ENCODE measurements around the gene CTPS2.

CTPS2 gene

GRCh38 chrX:16665089-16665488, 47.4 kb downstream of the CTPS2 start:
- H3K27me3 ChIP-seq (ENCODE audit: control insufficient read depth, insufficient read depth, low read length), result no peaks in the 10 kb centered on the region
- H3K27ac ChIP-seq (ENCODE audit: low read depth, low read length), result no peak overlapping the region
- H3K4me3 ChIP-seq (ENCODE audit: low read length), result no peak overlapping the region
- no peaks in the 10 kb centered on the region for H3K36me3 ChIP-seq (ENCODE audit: control insufficient read depth, insufficient read depth, low read length)
- H3K4me1 ChIP-seq (ENCODE audit: control insufficient read depth, insufficient read depth, low read length), result no peaks in the 10 kb centered on the region
- no peak overlapping the region for H3K9ac ChIP-seq (ENCODE audit: low read length)

- Histone ChIP-seq H3K36me3 (ENCODE audit: control insufficient read depth, insufficient read depth, low read length) (no peaks in the 10 kb centered on the region), H3K4me1 (ENCODE audit: control insufficient read depth, insufficient read depth, low read length) (no peaks in the 10 kb centered on the region), H3K27me3 (ENCODE audit: control insufficient read depth, insufficient read depth, low read length) (no peaks in the 10 kb centered on the region), H3K27ac (ENCODE audit: low read depth, low read length) (no peak overlapping the region), H3K4me3 (ENCODE audit: low read length) (no peak overlapping the region), H3K9ac (ENCODE audit: low read length) (no peak overlapping the region)
Measured at GRCh38 chrX:16664626-16665025, 47.8 kb downstream of the CTPS2 start.

GRCh38 chrX:16664074-16664473, 48.4 kb downstream of the CTPS2 start:
- H3K4me3 ChIP-seq (ENCODE audit: low read length), result no peak overlapping the region
- H3K27ac ChIP-seq (ENCODE audit: low read depth, low read length), result no peak overlapping the region
- H3K27me3 ChIP-seq (ENCODE audit: control insufficient read depth, insufficient read depth, low read length), result no peaks in the 10 kb centered on the region
- H3K9ac ChIP-seq (ENCODE audit: low read length), result no peak overlapping the region
- no peaks in the 10 kb centered on the region for H3K4me1 ChIP-seq (ENCODE audit: control insufficient read depth, insufficient read depth, low read length)
- no peaks in the 10 kb centered on the region for H3K36me3 ChIP-seq (ENCODE audit: control insufficient read depth, insufficient read depth, low read length)

- H3K4me1 ChIP-seq (ENCODE audit: control insufficient read depth, insufficient read depth, low read length), result no peaks in the 10 kb centered on the region
- no peaks in the 10 kb centered on the region for H3K27me3 ChIP-seq (ENCODE audit: control insufficient read depth, insufficient read depth, low read length)
- no peaks in the 10 kb centered on the region for H3K36me3 ChIP-seq (ENCODE audit: control insufficient read depth, insufficient read depth, low read length)
- no peak overlapping the region for H3K9ac ChIP-seq (ENCODE audit: low read length)
- H3K27ac ChIP-seq (ENCODE audit: low read depth, low read length), result no peak overlapping the region
- H3K4me3 ChIP-seq (ENCODE audit: low read length), result no peak overlapping the region
Measured at GRCh38 chrX:16662402-16662801, 50.1 kb downstream of the CTPS2 start.

- Histone ChIP-seq H3K4me3 (ENCODE audit: low read length) (no peak overlapping the region), H3K9ac (ENCODE audit: low read length) (no peak overlapping the region), H3K36me3 (ENCODE audit: control insufficient read depth, insufficient read depth, low read length) (no peaks in the 10 kb centered on the region), H3K27me3 (ENCODE audit: control insufficient read depth, insufficient read depth, low read length) (no peaks in the 10 kb centered on the region), H3K27ac (ENCODE audit: low read depth, low read length) (no peak overlapping the region), H3K4me1 (ENCODE audit: control insufficient read depth, insufficient read depth, low read length) (no peaks in the 10 kb centered on the region)
Measured at GRCh38 chrX:16661495-16661894, 51.0 kb downstream of the CTPS2 start.

DNA sequence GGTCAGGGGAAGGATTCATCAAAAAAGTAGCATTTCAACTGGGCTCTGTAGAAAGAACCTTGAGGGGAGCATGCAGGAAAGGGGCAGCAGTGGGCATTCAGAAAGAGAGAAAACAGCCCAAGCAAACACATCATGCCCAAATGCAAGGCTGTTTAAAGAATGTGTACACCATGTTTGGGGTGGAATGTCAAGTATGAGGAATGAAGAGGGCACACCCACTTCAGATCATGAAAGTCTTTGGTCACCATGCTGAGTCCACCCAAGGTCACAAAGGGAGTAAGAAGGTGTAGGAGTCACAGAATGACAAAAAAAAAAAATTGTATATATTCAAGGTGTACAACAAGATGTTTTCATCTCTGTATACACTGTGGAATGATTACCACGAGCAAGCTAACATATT, 53.1 kb downstream of the CTPS2 start:
- no peak overlapping the region for H3K27ac ChIP-seq (ENCODE audit: low read depth, low read length)
- H3K27me3 ChIP-seq (ENCODE audit: control insufficient read depth, insufficient read depth, low read length), result no peaks in the 10 kb centered on the region
- H3K36me3 ChIP-seq (ENCODE audit: control insufficient read depth, insufficient read depth, low read length), result no peaks in the 10 kb centered on the region
- no peaks in the 10 kb centered on the region for H3K4me1 ChIP-seq (ENCODE audit: control insufficient read depth, insufficient read depth, low read length)
- H3K4me3 ChIP-seq (ENCODE audit: low read length), result no peak overlapping the region
- H3K9ac ChIP-seq (ENCODE audit: low read length), result no peak overlapping the region

GRCh38 chrX:16658284-16658683, 54.2 kb downstream of the CTPS2 start:
- no peak overlapping the region for H3K9ac ChIP-seq (ENCODE audit: low read length)
- no peak overlapping the region for H3K27ac ChIP-seq (ENCODE audit: low read depth, low read length)
- no peaks in the 10 kb centered on the region for H3K27me3 ChIP-seq (ENCODE audit: control insufficient read depth, insufficient read depth, low read length)
- H3K36me3 ChIP-seq (ENCODE audit: control insufficient read depth, insufficient read depth, low read length), result no peaks in the 10 kb centered on the region
- H3K4me3 ChIP-seq (ENCODE audit: low read length), result no peak overlapping the region
- H3K4me1 ChIP-seq (ENCODE audit: control insufficient read depth, insufficient read depth, low read length), result no peaks in the 10 kb centered on the region

GRCh38 chrX:16654093-16654492, 58.4 kb downstream of the CTPS2 start:
- Histone ChIP-seq H3K27me3 (ENCODE audit: control insufficient read depth, insufficient read depth, low read length) (no peaks in the 10 kb centered on the region), H3K9ac (ENCODE audit: low read length) (no peak overlapping the region), H3K27ac (ENCODE audit: low read depth, low read length) (no peak overlapping the region), H3K36me3 (ENCODE audit: control insufficient read depth, insufficient read depth, low read length) (no peaks in the 10 kb centered on the region), H3K4me1 (ENCODE audit: control insufficient read depth, insufficient read depth, low read length) (no peaks in the 10 kb centered on the region), H3K4me3 (ENCODE audit: low read length) (no peak overlapping the region)

- Histone ChIP-seq H3K9ac (ENCODE audit: low read length) (no peak overlapping the region), H3K4me3 (ENCODE audit: low read length) (no peak overlapping the region), H3K4me1 (ENCODE audit: control insufficient read depth, insufficient read depth, low read length) (no peaks in the 10 kb centered on the region), H3K36me3 (ENCODE audit: control insufficient read depth, insufficient read depth, low read length) (no peaks in the 10 kb centered on the region), H3K27me3 (ENCODE audit: control insufficient read depth, insufficient read depth, low read length) (no peaks in the 10 kb centered on the region), H3K27ac (ENCODE audit: low read depth, low read length) (no peak overlapping the region)
Measured at GRCh38 chrX:16653424-16653823, 59.0 kb downstream of the CTPS2 start.

GRCh38 chrX:16651391-16652024, 61.0 kb downstream of the CTPS2 start:
- Histone ChIP-seq H3K4me3 (ENCODE audit: low read length) (no peak overlapping the region), H3K4me1 (ENCODE audit: control insufficient read depth, insufficient read depth, low read length) (no peaks in the 10 kb centered on the region), H3K27ac (ENCODE audit: low read depth, low read length) (no peak overlapping the region), H3K27me3 (ENCODE audit: control insufficient read depth, insufficient read depth, low read length) (no peaks in the 10 kb centered on the region), H3K36me3 (ENCODE audit: control insufficient read depth, insufficient read depth, low read length) (no peaks in the 10 kb centered on the region), H3K9ac (ENCODE audit: low read length) (no peak overlapping the region)

DNA sequence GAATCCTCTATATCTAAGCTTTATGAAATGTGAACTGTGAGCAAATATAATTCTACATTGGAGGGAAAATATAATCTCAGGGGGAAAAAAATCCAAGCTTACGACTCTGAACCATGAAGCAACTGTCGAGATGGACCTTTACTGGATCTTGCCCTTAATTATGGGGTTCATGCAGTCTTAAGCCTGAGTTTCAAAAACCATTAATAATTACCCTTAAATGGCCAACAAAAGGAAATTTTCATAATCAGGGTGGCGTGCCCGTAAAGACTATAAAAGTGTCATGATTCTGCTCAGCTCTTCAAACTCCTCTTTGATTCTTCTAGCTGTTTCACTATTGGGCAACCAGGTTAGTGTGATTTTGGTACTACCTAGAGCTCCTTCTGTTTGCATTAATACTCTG, 62.6 kb downstream of the CTPS2 start, which contains the start of gene S100G:
Gene S100G (plus strand): TSS at position 301 of the 400 bp plus-strand sequence. CDS start 849 bp downstream, outside the sequence.
- Histone ChIP-seq H3K27ac (ENCODE audit: low read depth, low read length) (no peak within 1 kb of the TSS), H3K9ac (ENCODE audit: low read length) (no peak within 1 kb of the TSS), H3K4me3 (ENCODE audit: low read length) (no peak within 1 kb of the TSS), H3K4me1 (ENCODE audit: control insufficient read depth, insufficient read depth, low read length) (no peaks in the 10 kb centered on the region), H3K27me3 (ENCODE audit: control insufficient read depth, insufficient read depth, low read length) (no peaks in the 10 kb centered on the region), H3K36me3 (ENCODE audit: control insufficient read depth, insufficient read depth, low read length) (no peaks in the 10 kb centered on the region)

GRCh38 chrX:16646366-16647138, 65.9 kb downstream of the CTPS2 start:
- no peak overlapping the region for H3K4me3 ChIP-seq (ENCODE audit: low read length)

GRCh38 chrX:16643176-16643575, 69.3 kb downstream of the CTPS2 start:
- H3K4me1 ChIP-seq (ENCODE audit: control insufficient read depth, insufficient read depth, low read length), result no peaks in the 10 kb centered on the region
- no peaks in the 10 kb centered on the region for H3K36me3 ChIP-seq (ENCODE audit: control insufficient read depth, insufficient read depth, low read length)
- no peak overlapping the region for H3K4me3 ChIP-seq (ENCODE audit: low read length)
- no peak overlapping the region for H3K9ac ChIP-seq (ENCODE audit: low read length)
- H3K27ac ChIP-seq (ENCODE audit: low read depth, low read length), result no peak overlapping the region
- H3K27me3 ChIP-seq (ENCODE audit: control insufficient read depth, insufficient read depth, low read length), result no peaks in the 10 kb centered on the region

More at GRCh38 chrX:16646366-16647138, 65.9 kb downstream of the CTPS2 start:
- Histone ChIP-seq H3K27ac (ENCODE audit: low read depth, low read length) (no peak overlapping the region), H3K36me3 (ENCODE audit: control insufficient read depth, insufficient read depth, low read length) (no peaks in the 10 kb centered on the region), H3K9ac (ENCODE audit: low read length) (no peak overlapping the region), H3K4me1 (ENCODE audit: control insufficient read depth, insufficient read depth, low read length) (no peaks in the 10 kb centered on the region), H3K27me3 (ENCODE audit: control insufficient read depth, insufficient read depth, low read length) (no peaks in the 10 kb centered on the region)

Data from rectal smooth muscle tissue (tissue), 1 donor.